Measurements from ENCODE around the gene PEMT.

GRCh38 chr17:17609121-17609520 lies 17.6 kb upstream of the PEMT start:
- no peak for TF ChIP-seq CTCF (conservative IDR thresholded peaks at IDR 0.05; ENCODE audit: low read depth in 2 of 2)
- TF ChIP-seq EZH2 (IDR thresholded peaks at IDR 0.05; ENCODE audit: low read depth, unreplicated experiment) = no peak
- TF ChIP-seq POLR2AphosphoS5 (IDR thresholded peaks at IDR 0.05; ENCODE audit: low read depth) = no peak
- TF ChIP-seq, protein P1, sequence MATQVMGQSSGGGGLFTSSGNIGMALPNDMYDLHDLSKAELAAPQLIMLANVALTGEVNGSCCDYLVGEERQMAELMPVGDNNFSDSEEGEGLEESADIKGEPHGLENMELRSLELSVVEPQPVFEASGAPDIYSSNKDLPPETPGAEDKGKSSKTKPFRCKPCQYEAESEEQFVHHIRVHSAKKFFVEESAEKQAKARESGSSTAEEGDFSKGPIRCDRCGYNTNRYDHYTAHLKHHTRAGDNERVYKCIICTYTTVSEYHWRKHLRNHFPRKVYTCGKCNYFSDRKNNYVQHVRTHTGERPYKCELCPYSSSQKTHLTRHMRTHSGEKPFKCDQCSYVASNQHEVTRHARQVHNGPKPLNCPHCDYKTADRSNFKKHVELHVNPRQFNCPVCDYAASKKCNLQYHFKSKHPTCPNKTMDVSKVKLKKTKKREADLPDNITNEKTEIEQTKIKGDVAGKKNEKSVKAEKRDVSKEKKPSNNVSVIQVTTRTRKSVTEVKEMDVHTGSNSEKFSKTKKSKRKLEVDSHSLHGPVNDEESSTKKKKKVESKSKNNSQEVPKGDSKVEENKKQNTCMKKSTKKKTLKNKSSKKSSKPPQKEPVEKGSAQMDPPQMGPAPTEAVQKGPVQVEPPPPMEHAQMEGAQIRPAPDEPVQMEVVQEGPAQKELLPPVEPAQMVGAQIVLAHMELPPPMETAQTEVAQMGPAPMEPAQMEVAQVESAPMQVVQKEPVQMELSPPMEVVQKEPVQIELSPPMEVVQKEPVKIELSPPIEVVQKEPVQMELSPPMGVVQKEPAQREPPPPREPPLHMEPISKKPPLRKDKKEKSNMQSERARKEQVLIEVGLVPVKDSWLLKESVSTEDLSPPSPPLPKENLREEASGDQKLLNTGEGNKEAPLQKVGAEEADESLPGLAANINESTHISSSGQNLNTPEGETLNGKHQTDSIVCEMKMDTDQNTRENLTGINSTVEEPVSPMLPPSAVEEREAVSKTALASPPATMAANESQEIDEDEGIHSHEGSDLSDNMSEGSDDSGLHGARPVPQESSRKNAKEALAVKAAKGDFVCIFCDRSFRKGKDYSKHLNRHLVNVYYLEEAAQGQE (IDR thresholded peaks at IDR 0.05; ENCODE audit: unreplicated experiment) = no peak
- TF ChIP-seq EZH2phosphoT487 (IDR thresholded peaks at IDR 0.05; ENCODE audit: unreplicated experiment) = no peak
- no peak for TF ChIP-seq CREB1 (CRISPR knock-in tag; IDR thresholded peaks at IDR 0.05; ENCODE audit: low read depth)
- no peak for TF ChIP-seq NANOG (IDR thresholded peaks at IDR 0.05; ENCODE audit: borderline replicate concordance)
